ENCODE measurements around the gene SLC39A10.

The SLC39A10 gene

DNA sequence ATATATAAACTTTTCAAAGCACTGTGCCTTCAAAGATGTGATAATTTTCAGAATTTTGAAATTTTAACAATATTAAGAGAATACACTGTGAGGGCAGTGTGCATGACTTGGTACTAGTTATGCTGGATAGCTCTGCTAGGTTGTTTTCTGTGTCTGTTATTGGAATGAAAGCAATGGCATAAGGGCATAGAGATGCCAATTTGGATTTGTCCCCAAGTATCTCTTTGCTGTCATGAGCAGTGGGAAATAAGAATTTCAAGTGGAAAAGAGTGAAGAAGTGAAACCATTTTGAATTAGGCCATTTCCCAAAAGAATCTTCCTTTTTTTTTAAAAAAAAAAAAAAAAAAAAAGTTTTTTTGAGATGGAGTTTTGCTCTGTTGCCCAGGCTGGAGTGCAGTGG is 76.8 kb downstream of the SLC39A10 start:
- DNase-seq = no peak

DNA sequence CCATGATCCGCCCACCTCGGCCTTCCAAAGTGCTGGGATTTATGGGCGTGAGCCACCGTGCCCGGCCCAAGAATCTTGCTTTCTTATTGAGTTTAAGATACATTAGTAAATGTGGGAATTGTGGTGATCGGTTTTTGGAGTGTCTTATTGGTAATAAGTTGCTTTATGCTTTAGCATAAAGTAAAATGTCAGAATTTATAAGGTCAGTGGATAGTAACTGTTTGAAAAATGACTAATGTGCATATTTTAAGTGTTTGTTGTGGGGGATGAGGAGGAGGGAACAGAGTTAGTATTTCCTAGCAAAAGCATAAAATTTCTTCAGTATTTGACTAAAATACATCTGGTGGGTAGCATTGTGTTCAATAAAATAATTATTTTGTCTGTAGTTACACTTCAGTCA is 77.4 kb downstream of the SLC39A10 start:
- DNase-seq = no peak

- no peak for DNase-seq
Measured at GRCh38 chr2:195734931-195735330, 77.9 kb downstream of the SLC39A10 start.

DNA sequence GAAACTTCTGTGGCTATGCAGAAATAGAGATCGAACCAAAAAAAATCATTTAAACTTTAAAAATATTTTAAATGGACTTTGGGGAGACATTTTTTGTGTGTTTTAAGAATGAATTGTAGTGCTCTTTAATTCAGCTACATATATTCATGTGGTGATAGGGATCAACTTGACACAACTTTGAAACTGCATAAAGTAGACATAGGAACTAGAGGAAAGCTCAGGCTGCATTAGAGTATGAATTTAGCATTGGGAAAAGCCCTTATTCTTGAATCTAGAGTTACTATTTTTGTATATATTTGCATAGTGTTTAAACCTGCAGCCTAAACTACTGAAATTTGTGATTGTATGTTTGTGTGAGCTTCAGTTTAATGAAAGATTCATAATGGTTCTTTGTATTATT is 78.3 kb downstream of the SLC39A10 start:
- DNase-seq = no peak

- no peak for DNase-seq
Measured at GRCh38 chr2:195737511-195738325, 80.7 kb downstream of the SLC39A10 start.

- DNase-seq = no peak
Measured at GRCh38 chr2:195741191-195741590, 84.2 kb downstream of the SLC39A10 start.

DNA sequence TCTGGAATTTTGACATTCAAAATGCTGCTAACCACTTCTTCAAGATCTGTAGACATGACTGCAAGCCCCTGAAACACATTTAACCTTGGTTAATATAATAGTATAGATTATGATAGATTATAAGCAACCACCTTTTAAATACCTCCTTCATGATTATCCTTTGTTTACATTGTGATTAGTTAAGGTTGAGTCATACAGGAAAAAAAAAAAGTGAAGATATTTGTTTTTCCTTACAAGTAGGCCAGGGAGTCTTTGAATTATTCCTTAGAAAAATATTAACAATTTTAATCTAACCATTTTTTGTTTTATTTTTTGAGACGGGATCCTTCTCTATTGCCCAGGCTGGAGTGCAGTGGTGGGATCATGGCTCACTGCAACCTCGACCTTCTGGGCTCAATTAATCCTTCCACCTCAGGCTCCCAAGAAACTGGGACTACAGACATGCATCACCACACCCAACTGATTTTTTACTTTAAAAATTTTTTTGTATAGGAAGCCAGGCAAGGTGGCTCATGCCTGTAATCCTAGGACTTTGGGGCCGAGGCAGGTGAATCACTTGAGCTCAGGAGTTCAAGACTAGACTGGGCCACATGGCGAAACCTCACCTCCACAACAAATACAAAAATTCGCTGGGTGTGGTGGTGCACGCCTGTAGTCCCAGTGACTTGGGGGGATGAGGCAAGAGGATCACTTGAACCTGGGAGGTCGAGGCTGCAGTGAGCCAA is 99.4 kb downstream of the SLC39A10 start:
- no peak for DNase-seq

- no peak for DNase-seq
Measured at GRCh38 chr2:195758846-195759245, 101.8 kb downstream of the SLC39A10 start.

GRCh38 chr2:195759877-195760276 is 102.9 kb downstream of the SLC39A10 start:
- no peak for DNase-seq

DNA sequence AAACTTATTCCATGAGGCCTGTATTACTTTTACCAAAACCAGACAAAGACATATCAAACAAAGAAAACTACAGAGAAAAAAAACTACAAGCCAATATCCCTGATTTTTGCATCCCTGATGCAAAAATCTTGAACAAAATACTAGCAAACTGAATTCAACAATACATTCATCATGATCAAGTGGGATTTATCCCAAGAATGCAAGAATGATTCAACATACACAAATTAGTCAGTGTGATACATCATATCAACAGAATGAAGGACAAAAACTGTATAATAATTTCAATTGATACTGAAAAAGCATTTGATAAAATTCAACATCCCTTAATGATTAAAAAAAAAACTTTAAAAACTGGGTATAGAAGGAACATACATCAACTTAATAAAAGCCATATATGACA is 106.8 kb downstream of the SLC39A10 start:
- DNase-seq = no peak

DNA sequence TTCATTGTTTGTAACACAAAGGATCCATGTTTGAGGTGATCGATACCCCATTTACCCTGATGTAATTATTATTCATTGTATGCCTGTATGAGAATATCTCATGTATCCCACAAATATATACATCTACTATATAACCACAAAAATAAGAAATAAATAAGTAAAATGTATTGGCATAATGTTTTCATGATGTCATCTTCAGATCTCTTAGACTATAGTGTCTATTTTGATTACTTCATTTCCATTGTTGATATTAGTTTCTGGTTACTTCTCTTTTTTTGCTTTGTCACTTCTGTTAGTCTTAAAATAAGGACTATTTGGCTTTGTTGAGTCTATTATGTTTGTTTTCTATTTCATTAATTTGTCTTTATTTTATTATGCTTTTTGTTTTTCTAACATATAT is 109.7 kb downstream of the SLC39A10 start:
- DNase-seq = no peak

GRCh38 chr2:195768431-195768830 is 111.4 kb downstream of the SLC39A10 start:
- DNase-seq = no peak

GRCh38 chr2:195769975-195770374 is 112.9 kb downstream of the SLC39A10 start:
- DNase-seq = no peak

GRCh38 chr2:195779491-195779890 is 122.5 kb downstream of the SLC39A10 start:
- no peak for DNase-seq

- DNase-seq = no peak
Measured at GRCh38 chr2:195782156-195782555, 125.1 kb downstream of the SLC39A10 start.
